Measurements from ENCODE around the gene DEF6.
"Not testable (repeated sequence)": the region's sequence is repeated elsewhere in the genome, so short reads cannot be mapped to it uniquely, and the experiment has no call there.

DEF6 gene

DNA sequence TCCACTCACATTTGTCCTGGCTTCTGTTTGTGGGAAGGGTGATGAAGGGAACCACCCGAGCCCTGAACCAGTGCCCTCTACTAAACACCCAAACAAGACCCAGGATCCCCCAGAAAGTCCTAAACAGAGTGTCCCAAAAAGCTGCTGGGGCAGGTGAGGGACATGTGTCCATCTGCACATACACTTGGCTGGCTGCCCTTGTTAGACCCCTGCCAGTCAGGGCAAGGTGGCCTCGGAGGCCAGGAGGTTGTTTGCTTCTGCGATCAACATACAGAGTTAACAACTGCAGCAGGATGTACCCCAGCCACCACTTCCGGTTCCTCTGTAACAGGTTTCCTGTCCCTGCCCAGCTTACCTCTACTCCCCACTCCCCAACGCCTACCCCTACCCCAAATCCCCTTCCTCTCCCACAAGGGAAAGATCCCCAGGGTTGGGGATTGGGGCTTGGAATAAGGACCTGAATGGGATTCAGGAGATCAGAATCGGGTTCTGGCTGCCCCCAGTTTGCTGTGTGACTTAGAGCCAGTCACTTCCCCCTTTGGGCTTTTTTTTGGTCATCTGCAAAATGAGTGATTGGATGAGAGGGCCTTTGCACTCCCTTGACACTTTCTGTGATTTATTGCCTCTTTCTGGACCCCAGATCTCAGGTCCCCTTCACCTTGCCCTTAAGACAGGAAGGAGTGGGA is 13.9 kb downstream of the DEF6 start:
- DNase-seq (ENCODE audit: low spot score), result peak; percentile 70

DNA sequence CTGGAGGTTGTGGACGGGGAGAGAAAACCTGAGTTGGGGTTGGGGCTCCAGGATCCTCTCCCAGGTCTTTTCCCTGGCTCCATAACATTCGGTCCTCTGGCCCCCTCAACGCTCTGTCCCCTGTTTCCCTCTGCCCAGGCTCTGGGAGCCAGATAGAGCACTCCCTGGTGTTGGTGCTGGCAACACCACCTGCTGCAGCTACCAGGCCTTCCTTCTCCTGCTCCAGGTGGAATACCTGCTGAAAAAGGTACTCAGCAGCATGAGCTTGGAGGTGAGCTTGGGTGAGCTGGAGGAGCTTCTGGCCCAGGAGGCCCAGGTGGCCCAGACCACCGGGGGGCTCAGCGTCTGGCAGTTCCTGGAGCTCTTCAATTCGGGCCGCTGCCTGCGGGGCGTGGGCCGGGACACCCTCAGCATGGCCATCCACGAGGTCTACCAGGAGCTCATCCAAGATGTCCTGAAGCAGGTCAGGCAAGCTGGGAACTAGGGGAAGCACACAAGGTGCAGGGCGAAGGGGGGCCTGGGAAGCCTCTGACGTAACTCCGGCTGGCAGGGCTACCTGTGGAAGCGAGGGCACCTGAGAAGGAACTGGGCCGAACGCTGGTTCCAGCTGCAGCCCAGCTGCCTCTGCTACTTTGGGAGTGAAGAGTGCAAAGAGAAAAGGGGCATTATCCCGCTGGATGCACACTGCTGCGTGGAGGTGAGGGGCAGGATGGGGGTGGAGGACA is 14.6 kb downstream of the DEF6 start:
- DNase-seq (ENCODE audit: low spot score), result no peak

DNA sequence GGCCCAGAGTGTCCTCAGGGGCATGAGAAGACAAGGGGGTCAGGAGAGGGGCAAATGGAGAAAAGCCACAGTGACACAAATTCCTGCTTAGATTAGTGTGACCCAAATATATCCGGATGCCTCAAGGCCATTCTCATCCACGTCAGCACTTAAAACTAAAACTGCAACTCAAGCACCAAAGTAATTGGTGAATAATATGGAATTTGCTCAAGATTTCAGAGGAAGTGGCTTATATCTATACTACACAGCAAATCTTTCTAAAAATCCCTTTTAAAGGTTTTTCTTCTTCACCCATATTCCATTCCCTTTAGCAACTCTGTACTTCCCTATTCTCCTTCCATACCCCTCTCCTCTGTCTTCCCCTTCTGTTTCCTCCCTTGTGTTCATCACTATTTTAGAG is 15.2 kb downstream of the DEF6 start:
- DNase-seq (ENCODE audit: low spot score), result no peak

DNA sequence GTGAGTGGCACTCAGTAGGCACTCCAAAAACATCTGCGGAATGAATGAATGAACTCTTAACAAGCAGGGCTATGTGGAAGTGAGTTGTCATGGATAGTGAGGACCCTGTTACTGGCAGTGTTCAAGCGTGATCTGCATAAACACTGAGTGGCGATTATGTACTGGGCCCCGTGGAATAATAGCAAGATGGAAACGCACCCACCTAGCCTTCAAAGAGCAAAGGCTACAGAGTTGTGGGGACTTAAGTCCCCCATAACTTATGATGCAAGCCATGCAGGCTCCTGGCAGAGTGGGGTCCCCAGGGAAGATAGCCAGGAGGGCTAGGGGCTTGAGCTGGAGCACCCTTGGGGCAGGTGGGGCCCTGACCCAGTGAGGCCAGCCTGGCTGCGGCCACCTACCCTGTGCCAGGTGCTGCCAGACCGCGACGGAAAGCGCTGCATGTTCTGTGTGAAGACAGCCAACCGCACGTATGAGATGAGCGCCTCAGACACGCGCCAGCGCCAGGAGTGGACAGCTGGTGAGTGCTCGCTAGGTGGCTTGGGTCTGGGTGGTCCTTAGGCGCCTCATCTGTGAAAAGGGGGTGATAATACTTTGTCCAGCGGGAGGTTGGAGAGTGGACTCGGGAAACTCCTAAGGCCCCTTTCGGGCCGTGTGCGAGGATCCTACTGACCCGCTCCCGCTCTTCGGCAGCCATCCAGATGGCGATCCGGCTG is 20.0 kb downstream of the DEF6 start:
- no peak for DNase-seq (ENCODE audit: low spot score)

DNA sequence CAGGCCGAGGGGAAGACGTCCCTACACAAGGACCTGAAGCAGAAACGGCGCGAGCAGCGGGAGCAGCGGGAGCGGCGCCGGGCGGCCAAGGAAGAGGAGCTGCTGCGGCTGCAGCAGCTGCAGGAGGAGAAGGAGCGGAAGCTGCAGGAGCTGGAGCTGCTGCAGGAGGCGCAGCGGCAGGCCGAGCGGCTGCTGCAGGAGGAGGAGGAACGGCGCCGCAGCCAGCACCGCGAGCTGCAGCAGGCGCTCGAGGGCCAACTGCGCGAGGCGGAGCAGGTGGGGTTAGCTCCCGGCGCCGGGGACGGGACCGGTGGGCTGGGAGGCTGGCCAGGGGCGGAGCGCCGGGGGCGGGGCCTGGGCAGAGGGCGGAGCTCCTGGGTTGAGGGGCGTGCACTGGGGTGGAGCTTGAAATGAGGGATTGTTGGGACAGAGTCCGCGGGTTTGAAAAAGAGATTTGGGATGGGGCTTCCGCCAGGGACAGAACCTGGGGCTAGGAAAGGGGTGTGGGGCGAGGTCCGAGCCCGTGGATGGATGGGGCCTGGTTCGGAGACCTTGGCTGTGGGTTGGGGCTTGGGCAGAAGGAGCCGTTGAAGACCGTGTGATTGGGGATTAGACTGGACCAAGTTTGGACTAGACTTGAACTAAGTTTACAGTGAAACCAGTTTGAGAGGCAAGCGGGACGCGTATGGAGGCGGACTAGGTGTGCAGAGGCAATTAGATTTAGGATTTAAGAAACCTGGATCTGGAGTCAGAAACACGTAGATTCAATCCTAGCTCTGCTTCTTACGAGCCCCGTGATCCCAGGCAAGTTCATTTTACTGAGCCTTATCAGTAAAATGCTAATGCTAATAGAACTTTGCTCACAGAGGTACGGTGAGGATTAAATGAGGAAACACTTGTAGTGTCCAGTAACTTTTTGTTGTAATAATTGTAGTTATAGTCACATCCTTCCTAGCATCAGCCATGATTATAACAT is 20.9 kb downstream of the DEF6 start:
- DNase-seq (ENCODE audit: low spot score), result no peak

DNA sequence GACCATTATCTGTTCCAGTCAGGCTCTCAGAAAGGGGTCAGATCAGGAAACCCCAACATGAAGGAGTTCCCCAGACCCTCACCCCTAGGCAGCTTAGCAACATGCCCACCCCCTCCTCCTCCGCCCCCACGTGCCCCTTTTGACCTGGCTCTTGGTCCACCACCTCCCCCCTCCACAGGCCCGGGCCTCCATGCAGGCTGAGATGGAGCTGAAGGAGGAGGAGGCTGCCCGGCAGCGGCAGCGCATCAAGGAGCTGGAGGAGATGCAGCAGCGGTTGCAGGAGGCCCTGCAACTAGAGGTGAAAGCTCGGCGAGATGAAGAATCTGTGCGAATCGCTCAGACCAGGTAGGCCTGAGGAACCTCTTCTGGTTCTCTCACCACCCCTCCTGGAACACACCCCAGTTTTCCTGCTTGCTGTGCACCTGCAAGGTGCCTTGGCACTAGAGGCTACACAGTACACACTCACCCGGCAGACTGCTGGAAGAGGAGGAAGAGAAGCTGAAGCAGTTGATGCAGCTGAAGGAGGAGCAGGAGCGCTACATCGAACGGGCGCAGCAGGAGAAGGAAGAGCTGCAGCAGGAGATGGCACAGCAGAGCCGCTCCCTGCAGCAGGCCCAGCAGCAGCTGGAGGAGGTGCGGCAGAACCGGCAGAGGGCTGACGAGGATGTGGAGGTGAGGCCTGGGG is 21.9 kb downstream of the DEF6 start:
- DNase-seq (ENCODE audit: low spot score), result no peak

DNA sequence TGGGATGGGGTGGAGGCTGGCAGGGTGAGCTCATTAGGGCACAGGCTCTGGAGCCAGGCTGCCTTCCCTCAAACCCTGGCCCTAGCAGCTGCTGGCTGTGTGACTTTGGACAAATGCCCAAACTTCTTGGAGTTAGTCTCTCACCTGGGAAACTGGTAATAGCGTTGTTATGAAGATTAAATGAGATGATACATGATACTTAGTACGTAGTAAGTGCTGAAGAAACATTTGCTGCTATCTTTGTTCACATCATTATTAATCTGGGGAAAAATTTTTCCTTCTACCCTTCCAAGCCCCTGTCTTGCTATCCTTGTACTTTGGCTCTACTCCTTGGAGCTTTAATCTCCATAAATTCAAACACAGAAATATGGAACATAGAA is 22.4 kb downstream of the DEF6 start:
- DNase-seq (ENCODE audit: low spot score), result no peak

DNA sequence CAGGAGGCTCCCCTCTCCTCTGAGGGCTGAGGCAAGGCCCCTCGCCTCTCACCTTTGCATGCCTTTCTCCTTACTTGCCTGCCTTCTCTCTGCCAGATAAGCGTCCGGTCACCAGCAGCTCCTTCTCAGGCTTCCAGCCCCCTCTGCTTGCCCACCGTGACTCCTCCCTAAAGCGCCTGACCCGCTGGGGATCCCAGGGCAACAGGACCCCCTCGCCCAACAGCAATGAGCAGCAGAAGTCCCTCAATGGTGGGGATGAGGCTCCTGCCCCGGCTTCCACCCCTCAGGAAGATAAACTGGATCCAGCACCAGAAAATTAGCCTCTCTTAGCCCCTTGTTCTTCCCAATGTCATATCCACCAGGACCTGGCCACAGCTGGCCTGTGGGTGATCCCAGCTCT is 23.5 kb downstream of the DEF6 start:
- no peak for DNase-seq (ENCODE audit: low spot score)

DNA sequence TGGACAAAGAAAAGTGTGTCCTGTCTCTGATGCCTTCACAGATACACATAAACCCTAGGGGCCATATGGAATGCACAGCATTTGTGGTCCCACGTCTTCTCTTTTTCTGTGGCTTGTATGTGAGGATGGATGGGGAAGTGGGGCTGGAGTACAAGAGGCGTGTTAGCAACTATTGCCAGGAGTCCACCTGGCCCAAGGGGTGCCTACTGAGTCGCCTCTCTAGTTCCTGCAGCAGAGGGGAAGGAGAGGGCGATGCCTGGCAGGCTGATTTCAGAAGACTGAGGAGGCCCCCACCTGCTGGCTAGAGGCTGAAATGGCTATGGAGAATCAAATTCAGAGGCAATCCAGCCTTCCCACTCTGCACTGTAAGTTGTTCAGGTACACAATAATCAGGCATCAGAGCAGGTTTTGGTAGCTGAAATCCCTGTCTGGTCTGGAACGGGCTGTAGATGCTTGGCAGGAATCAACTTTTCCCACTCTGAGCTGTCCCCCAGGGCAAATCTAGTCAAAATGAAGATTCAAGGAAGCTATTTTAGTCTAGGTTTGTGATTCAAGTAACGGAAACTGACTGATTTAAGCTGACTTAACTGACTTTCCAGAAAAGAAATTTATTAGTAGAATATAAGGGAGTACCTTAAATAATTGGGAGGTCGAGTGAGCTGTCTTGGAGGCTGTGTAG is 29.9 kb downstream of the DEF6 start:
- DNase-seq (ENCODE audit: low spot score), result peak; percentile 84

DNA sequence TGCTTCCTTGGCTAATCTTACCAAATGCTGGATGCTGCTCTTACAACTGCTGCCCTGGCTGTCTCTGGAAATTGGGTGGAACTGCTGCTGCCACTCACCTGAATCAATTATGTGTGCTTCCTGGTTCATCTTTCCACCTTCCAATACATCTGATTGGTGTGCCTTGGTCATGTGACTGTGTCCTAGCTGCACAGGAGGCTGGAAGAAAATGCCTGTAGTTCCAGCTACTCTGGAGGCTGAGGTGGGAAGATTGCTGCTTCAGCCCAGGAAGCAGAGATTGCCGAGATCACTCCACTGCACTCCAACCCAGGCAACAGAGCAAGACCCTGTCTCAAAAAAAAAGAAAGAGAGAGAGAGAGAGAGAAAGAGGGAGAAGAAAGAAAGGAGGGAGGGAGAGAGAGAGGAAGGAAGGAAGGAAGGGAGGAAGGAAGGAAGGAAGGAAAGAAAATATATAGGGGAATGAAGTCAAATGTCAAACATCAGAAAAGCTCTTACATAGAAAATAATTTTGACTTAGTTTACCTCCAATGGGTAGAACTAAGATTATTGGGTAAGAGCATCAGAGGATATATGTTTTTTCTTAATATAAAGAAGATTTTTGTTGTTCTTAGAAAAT is 30.6 kb downstream of the DEF6 start:
- DNase-seq (ENCODE audit: low spot score), result no peak

DNA sequence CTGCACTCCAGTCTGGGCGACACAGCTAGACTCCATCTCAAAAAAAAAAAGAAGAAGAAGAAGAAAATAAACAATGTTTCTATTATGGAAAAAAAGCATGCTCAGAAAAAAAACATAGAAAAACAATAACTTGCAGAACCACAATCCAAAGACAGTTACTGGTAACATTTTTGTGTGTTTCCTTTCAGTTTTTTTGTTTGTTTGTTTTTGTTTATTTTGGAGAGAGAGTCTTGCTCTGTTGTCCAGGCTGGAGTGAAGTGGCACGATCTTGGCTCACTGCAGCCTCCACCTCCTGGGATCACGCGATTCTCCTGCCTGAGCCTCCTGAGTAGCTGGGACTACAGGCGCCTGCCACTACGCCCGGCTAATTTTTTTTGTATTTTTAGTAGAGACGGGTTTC is 31.3 kb downstream of the DEF6 start:
- DNase-seq (ENCODE audit: low spot score), result not testable (repeated sequence)

DNA sequence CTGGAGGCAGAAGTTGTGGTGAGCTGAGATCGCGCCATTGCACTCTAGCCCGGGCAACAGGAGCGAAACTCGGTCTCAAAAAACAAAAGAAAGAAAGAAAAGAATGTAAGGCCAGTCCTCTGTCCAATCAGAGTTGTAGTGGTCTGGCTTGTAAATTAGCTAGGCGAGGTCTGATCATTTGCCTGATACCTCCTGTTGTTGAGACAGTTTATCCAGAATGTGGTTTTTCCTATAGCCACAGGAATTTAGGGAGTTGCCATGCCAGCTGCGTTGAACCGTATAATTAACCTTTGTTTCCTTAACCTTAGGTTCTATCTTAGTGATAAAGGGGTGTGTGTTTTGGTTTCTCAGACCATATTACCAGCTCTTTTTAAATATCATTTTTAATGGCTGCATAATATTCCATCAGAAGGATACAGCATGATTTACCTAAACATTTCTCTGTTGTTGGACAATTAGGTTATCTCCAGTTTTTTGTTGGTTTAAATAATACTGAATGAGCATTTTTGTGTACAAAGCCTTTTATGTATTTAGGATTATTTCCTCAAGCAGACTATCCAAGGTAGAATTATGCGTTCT is 33.0 kb downstream of the DEF6 start:
- no peak for DNase-seq (ENCODE audit: low spot score)

DNA sequence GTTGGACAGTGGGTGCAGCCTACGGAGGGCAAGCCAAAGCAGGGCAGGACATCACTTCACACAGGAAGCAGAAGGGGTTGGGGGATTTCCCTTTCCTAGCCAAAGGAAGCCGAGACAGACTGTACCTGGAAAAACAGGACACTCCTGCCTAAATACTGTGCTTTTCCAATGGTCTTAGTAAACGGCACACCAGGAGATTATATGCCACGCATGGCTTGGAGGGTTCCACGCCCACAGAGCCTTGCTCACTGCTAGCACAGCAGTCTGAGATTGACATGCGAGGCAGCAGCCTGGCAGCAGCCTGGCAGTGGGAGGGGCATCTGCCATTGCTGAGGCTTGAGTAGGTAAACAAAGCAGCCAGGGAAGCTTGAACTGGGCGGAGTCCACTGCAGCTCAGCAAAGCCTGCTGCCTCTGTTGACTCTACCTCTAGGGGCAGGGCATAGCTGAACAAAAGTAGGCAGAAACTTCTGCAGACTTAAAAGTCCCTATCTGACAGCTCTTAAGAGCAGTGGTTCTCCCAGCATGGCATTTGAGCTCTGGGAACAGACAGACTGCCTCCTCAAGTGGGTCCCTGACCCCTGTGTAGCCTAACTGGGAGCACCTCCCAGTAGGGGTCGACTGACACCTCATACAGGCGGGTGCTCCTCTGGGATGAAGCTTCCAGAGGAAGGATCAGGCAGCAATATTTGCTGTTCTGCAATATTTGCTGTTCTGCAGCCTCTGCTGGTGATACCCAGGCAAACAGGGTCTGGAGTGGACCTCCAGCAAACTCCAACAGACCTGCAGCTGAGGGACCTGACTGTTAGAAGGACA is 34.7 kb downstream of the DEF6 start:
- peak; percentile 74 for DNase-seq (ENCODE audit: low spot score)

DNA sequence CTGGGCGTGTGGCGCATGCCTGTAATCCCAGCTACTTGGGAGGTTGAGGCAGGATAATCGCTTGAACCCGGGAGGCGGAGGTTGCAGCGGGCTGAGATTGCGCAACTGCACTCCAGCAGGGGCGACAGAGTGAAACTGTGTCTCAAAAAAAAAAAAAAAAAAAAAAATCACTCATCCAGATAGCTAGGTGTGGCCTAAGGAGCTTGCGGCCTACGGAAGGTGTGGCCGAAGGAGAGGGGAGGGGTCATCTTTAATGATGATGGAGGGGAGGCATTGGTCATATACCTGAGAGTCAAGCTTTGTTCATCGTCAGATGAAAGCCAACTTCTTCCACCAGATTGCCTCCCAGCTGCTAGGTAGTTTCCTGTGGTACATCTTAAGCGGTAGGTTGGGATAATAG is 43.9 kb downstream of the DEF6 start:
- DNase-seq (ENCODE audit: low spot score), result no peak

DNA sequence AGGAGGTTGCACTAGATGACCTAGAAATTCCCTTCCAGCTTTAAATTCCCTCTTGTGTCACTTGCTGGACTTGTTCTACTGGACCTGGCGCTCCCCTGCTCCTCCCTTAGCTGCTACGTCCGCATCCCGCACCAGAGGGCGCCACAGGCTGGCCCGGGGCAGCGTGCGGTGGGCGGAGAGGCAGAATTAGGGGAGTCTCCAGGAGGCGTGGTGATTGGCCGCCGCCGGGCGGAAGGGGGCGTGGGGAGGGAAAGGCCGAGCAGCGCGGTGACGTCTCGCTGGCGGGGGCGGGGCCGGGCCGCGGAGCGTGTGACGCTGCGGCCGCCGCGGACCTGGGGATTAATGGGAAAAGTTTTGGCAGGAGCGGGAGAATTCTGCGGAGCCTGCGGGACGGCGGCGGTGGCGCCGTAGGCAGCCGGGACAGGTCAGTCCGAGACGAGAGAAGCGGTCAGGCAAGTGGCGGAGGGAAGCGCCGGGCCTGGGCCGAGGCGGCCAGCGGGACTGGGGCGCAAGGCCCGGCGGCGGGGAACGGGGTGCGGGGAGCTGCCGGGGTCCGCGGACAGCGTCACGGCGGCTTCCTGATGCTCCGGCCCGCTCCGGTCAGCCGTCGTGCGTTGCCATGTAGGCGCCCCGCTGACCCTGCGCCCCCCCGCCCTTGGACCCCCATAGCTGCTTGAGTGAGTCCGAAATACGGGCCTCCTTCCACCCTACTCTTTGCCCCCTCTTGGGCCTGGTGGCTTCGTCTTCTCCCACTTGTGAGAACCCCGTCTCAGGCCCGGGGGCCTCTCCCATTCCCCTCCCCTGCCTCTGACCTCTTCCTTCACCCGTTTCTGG is 44.9 kb downstream of the DEF6 start, which contains the start of gene PPARD:
TSS of gene PPARD (plus strand) at position 301 of the 834 bp plus-strand sequence. CDS start 68,530 bp downstream, outside the sequence.
- DNase-seq (ENCODE audit: low spot score), result peak; percentile 97

DNA sequence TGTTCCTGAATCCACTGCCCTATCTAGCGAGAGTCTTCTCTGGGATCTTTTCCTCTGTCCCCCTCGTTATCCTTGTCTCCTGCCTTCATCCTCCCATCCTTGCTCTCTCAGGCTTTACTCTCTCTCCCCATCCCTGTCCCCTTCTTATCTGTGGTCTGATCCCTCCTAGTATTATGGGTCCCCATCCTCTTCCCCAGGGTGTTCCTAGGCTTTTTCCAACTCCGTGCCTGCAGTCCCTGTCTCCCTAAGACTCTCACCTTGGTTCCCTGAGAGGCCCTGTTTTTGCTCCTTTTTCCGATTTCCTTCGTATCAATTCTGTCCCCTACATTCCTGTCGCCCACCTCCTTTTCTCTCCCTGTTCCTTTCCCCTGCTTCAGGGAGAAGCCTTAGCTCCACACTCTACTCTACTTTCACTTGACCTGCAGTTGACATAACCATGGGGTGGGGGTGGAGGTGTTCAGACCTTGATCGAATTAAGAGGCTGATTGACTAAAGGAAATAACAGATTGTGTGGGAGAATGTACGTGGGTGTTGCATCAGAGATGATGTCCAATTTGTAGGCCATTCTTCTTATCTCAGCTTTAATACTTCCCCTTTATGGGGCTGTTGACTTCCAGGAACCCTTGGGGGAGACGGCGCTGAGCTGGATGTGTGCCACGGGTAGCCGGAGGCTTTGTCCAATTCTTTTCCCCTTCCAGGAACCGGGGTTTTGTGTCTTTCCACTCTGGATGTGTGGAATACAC is 45.6 kb downstream of the DEF6 start:
- no peak for DNase-seq (ENCODE audit: low spot score)

DNA sequence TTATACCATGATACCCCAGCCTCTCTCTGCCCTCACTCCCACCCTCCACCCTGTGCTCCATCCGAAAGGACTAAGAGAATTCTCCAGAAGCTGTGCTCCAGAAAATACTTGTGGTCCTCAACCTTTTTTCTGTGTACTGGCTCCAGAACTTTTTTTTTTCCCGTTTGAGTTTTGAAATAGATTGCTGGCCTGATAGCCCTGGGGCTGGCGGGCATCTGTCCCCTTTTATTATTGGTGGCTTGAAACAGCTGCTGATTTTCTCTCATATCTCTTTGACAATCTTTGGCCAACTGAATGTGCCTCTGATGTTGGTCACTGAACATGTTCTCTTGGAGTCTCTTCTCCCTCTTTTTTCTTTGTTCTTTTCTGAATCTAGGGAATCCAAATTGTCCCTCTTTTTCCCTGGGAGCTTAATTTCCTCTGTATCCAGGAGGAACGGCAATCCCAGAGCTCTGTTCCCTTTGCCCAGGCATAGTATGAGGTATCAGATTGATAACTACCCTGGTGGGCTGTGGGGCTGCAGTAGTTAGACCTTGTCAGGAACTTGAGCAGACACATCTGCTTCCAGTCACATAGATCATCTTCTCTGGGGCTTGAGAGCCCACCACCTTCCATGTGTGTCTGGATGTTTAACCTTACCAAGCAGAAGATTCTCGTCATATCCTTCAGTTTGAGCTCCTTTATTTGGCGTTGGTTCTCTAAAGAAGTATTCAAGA is 46.4 kb downstream of the DEF6 start:
- no peak for DNase-seq (ENCODE audit: low spot score)

Measured in CD4-positive, alpha-beta T cell treated with Interleukin-2 at 100 ng/mL for 4 hours (primary cell).